GM21528 (cell line): ENCODE measurements around the gene ISG15.
"Not testable (repeated sequence)": the region's sequence is repeated elsewhere in the genome, so short reads cannot be mapped to it uniquely, and the experiment has no call there.

Source experiments
- ATAC-seq: cut with Tn5 transposase; IDR thresholded peaks from one replicate; pipeline ENCODE4 v1.9.1; 2021; ENCODE audit warnings: mild to moderate bottlenecking, moderate library complexity; ENCODE audit not compliant: unreplicated experiment, low FRiP score

ISG15 gene

DNA sequence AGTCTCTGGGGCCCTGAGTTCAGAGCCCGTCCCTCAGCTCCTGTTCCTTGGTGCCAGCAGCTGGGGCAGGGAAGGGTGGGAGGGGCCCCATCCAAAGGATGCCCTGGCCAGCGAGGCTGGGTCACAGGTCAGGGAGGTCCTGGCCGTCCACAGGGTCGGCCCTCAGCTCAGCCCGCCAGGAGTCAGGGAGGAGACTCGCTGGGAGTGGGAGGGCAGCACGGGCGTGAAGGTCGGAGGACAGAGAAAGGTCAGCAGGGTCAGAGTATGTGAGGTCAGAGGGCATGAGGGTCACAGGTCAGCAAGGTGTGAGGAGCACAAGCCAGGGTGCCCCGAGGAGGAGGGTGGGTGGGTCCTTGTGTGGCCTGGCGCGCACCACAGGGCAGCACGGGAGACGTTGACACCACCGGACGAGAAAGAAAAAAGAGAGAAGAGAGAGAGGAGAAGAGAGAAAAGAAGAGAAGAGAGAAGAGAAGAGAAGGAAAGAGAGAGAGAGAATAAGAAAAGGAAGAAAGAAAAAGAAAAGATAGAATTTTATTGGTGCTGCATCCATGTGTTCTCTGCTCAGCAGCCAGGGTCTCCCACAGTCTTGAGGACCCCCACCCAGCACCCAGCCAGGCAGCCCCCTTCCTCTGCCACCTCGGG is 38.5 kb upstream of the ISG15 start:
- no peak for ATAC-seq

DNA sequence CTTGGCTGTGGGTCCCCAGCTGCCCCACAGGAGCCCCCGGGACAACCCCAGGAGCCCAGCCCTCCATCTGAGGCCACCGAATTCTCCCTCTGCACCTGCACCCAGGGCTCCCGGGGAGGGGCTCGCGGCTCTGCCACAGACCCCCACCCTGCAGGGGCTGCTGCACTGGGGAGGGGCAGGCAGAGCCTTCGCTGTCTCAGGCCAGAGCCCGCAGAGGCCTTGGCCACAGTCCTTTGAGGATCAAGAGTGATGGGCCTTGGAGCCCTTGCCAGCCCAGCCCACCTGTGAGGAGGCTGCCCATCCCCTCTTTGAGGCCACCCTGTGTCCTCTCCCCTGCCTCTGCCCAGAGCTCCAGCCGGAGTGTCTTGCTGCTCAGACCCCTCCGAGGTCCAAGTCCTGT is 37.9 kb upstream of the ISG15 start:
- no peak for ATAC-seq

GRCh38 chr1:975896-976683 is 37.2 kb upstream of the ISG15 start:
- no peak for ATAC-seq

- ATAC-seq = not testable (repeated sequence)
These were observed 36.5 kb upstream of the ISG15 start for GRCh38 chr1:976791-977190.

- no peak for ATAC-seq
These were observed 35.0 kb upstream of the ISG15 start for GRCh38 chr1:978069-978834.

GRCh38 chr1:978835-979743 is 34.2 kb upstream of the ISG15 start:
- ATAC-seq = no peak

GRCh38 chr1:979744-980072 is 33.6 kb upstream of the ISG15 start:
- no peak for ATAC-seq

DNA sequence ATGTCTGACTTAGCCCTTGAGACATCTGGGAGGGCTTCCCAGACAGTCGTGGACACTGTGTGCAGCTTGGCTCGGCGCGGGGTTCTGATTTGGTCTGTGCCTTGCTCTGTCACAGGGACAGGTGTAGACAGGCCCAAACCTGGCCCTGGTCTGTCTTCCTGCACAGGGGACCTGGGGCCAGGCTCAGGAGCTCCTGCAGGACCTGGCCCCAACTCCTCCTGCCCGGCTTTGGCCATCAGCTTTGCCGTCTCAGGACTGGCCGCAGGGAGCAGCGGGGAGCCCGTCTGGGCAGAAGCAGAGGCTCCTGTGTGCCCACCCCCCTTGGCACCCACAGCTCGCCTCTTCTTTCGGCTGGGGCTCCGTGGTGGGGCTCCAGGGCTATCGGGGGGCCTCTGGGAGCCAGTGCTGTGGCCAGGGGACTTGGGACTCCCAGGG is 33.1 kb upstream of the ISG15 start:
- ATAC-seq = no peak

- no peak for ATAC-seq
These were observed 32.5 kb upstream of the ISG15 start for GRCh38 chr1:980602-981395.

- no peak for ATAC-seq
These were observed 31.8 kb upstream of the ISG15 start for GRCh38 chr1:981491-981954.

GRCh38 chr1:981955-982558 is 31.2 kb upstream of the ISG15 start, which contains the start of gene PERM1:
Gene PERM1 (minus strand): TSS chr1:982093. CDS start chr1:981029, 1,064 bp downstream.
- no peak for ATAC-seq

GRCh38 chr1:982765-983436 is 30.4 kb upstream of the ISG15 start:
- ATAC-seq = no peak

GRCh38 chr1:983798-984475 is 29.4 kb upstream of the ISG15 start:
- no peak for ATAC-seq

DNA sequence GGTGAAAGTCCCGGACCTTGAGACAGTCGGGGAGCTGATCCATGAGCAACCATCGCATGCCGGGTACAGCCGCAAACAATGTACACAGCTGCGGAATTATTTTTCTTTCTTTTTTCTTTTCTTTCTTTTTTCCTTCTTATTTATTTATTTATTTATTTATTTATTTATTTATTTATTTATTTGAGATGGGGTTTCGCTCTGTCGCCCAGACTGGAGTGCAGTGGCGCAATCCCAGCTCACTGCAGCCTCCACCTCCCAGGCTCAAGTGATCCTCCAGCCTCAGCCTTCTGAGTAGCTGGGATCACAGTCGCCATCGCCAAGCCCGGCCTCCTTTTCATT is 28.9 kb upstream of the ISG15 start:
- no peak for ATAC-seq

DNA sequence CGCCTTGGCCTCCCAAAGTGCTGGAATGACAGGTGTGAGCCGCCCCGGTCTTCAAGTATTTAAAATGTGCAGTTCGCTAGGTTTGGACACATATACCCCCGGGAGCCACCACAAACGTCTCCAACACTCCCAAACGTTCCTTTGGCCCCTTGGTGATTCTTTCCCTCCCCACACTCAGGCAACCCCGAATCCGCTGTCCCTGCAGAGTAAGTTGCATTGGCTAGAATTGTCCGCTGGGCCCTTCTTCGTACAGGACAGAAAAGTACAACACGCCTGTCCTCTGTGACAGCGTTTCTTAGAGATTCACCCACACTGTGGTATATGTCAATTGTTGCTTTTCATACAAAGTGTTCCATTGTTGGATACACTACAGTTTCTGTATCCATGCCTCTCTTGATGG is 28.2 kb upstream of the ISG15 start:
- ATAC-seq = no peak

DNA sequence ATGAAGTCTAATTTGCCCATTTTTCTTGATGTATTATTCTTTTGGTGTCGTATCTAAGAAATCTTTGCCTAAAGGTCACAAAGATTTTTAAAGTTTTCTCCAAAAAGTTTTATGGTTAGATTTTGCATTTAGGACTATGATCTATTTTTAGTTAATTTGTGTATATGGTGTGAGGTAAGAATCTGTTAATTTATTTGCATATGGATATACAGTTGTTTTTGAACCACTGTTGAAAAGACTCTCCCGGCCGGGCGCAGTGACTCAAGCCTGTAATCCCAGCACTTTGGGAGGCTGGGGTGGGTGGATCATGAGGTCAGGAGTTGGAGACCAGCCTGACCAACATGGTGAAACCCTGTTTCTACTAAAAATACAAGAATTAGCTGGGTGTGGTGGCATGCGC is 25.2 kb upstream of the ISG15 start:
- not testable (repeated sequence) for ATAC-seq

GRCh38 chr1:991275-991674 is 22.0 kb upstream of the ISG15 start:
- ATAC-seq = not testable (repeated sequence)

GRCh38 chr1:991895-992294 is 21.4 kb upstream of the ISG15 start:
- no peak for ATAC-seq
